Myocyte (in vitro differentiated cells): ENCODE results near the gene CELA3A. TPM values are rescaled to one million over a fixed set of nuclear protein-coding genes. Genes with fewer than 3 reads are reported as not detected.
A peak's percentile ranks its signal among the peaks of the same experiment; 100 is the strongest.

Experiments used
- DNase-seq: peaks from one replicate; pipeline ENCODE4 v3.0.0-alpha.2; 2012; ENCODE audit warnings: low read depth
- total RNA-seq: library from RNA; depleted of rRNA; stranded (reverse); fragments of >200 nt; gene quantifications from 2 replicates; pipeline ENCODE4 v1.2.3, GENCODE V29; 2014

CELA3A gene
- total RNA-seq, 1 donor from 2014 or later = 0.78 TPM

GRCh38 chr1:22048351-22049192 is 47.1 kb downstream of the CELA3A start:
- DNase-seq = no peak

GRCh38 chr1:22050330-22050729 is 48.9 kb downstream of the CELA3A start:
- DNase-seq = no peak

GRCh38 chr1:22051607-22052114 is 50.2 kb downstream of the CELA3A start:
- DNase-seq = no peak

GRCh38 chr1:22052115-22053016 is 50.9 kb downstream of the CELA3A start, which contains the start of gene CDC42:
CDC42 (plus strand) TSS chr1:22052709; CDS start chr1:22078479, 25,770 bp downstream.
- DNase-seq = peak; percentile 96

DNA sequence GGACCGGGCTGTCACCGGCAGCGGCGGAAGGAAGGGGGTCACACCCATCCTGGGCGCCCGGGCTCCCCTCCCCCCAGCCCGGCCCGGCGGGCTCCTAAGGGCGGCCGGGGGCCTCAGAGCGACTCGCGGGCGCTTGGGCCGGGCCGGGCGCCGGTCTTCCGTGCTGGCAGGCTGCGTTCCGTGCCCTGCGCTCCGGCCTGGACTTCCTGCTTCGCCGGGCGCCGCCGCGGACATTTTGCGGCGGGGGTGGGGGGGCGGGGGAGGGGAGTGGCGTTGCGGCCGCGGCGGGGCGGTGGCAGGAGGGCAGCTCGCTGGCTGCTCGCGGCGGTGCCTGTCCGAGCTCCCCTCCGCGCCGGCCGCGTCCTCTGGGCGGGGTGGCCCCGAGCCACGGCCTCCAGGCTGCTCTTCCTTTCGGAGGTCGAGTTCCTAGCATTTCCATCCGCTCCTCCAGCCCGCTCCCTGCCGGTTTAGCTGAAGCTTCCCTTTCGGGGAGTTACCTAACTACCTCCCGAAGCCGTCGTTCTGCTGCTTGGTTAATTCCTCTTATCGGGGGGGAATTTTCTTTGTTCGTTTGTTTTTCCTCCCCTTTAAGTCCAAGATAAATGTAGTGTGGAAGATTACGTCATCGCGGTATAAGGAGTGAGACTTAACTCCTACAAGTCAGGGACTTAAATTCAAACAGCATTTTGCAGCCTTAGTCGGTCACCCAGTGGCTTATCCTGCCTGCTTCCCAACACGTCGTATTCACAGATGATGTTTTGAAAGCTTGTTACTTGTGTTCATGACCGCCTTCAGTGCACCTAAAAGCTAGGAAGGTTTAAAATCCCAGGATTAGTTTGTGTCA is 51.8 kb downstream of the CELA3A start:
- DNase-seq = peak; percentile 68

GRCh38 chr1:22053861-22054770 is 52.7 kb downstream of the CELA3A start:
- DNase-seq = no peak

DNA sequence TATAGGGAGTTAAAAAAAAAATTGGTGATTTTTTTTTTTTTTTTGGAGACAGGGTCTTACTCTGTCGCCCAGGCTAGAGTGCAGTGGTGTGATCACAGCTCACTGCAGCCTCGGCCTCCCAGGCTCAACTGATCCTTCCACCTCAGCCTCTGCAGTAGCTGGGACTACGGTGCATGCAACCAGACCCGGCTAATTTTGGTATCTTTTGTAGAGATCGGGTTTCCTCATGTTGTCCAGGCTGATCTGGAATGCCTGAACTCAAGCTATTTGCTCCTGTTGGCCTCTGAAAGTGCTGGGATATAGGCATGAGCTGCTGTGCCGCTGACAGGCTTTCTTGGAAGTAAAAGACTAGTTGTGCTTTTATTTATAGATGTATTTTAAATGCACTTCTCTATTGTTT is 54.0 kb downstream of the CELA3A start:
- DNase-seq = peak; percentile 28

- DNase-seq = no peak
Measured at GRCh38 chr1:22056043-22056442, 54.6 kb downstream of the CELA3A start.

- DNase-seq = no peak
Measured at GRCh38 chr1:22056936-22057335, 55.5 kb downstream of the CELA3A start.

DNA sequence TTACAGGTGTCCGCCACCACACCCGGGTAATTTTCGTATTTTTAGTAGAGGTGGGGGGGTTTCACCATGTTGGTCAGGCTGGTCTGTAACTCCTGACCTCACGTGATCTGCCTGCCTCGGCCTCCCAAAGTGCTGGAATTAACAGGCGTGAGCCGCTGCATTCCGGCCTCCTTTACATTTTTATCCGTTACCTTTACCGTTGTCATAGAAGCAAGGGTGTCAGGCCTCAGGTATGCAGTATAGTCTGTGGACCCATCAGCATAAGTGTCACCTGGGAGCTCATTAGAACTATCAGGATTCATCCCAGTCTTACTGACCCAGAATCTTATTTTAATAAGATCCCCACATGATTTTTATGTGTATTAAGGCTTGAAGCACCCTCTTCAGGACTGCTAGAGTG is 56.4 kb downstream of the CELA3A start:
- DNase-seq = no peak

Other genes starting within 250 kb of the CELA3A start
- 24.6 and 28.4 TPM in 2 replicates for gene USP48, start 218.5 kb upstream of the CELA3A start, total RNA-seq
- gene LDLRAD2, start 189.4 kb upstream of the CELA3A start, total RNA-seq = not detected in 2 replicates
- 221 and 384 TPM in 2 replicates for gene HSPG2, start 64.3 kb upstream of the CELA3A start, total RNA-seq
- gene CELA3B, start 24.6 kb upstream of the CELA3A start, total RNA-seq = not detected in 2 replicates
- 273 and 286 TPM in 2 replicates for gene CDC42, start 51.1 kb downstream of the CELA3A start, total RNA-seq
- gene WNT4, start 141.4 kb downstream of the CELA3A start, total RNA-seq = 2.8 and 6.7 TPM in 2 replicates